Panc1 (cell line): Measurements from ENCODE around the gene FAM193A. TPM values are rescaled to one million over a fixed set of nuclear protein-coding genes. Genes with fewer than 3 reads are reported as not detected.

Experiments
- ATAC-seq: fragments of 200-7000 bp; cut with Tn5 transposase; 2 replicates; pipeline ENCODE4 v1.9.1; 2020; ENCODE audit warnings: mild to moderate bottlenecking, moderate library complexity
- BruUV-seq: library from RNA; stranded (reverse); fragments of 400-500 nt; replicated peaks from 2 replicates; lab custom pipeline; 2021; lab: Mats Ljungman, UMichigan
- CTCF ChIA-PET: fragments of 300-600 bp; sonication (Branson Sonifier 250); formaldehyde crosslinking; loops from one replicate; lab custom pipeline; 2022; ENCODE audit warnings: antibody characterized with exemption; lab: Charles Lee
- POLR2A ChIA-PET: fragments of 300-600 bp; sonication (Branson Sonifier 250); formaldehyde crosslinking; loops from one replicate; lab custom pipeline; 2022; ENCODE audit warnings: antibody characterized with exemption; lab: Charles Lee
- DNase-seq: peaks from one replicate; pipeline ENCODE4 v3.0.0-alpha.2; 2010; ENCODE audit warnings: low read depth, low spot score
- H3K27ac ChIP-seq: 2 replicates; pipeline ENCODE4 v1.5.1; 2011; ENCODE audit warnings: mild to moderate bottlenecking, low read length, inconsistent platforms
- H3K27me3 ChIP-seq: fragments of 200-500 bp; sonication (Bioruptor generic); 2 replicates; pipeline ENCODE4 v1.6.0; 2014; ENCODE audit warnings: low read length, inconsistent platforms; ENCODE audit not compliant: control insufficient read depth, insufficient read depth
- H3K36me3 ChIP-seq: fragments of 200-500 bp; sonication (Bioruptor generic); 2 replicates; pipeline ENCODE4 v1.5.1; 2014; ENCODE audit warnings: inconsistent platforms, mild to moderate bottlenecking, low read length, moderate library complexity; ENCODE audit not compliant: control insufficient read depth, insufficient read depth
- H3K4me1 ChIP-seq: 2 replicates; pipeline ENCODE4 v1.5.1; 2011; ENCODE audit warnings: inconsistent platforms, mild to moderate bottlenecking, low read length, moderate library complexity; ENCODE audit not compliant: control insufficient read depth, insufficient read depth
- H3K4me3 ChIP-seq, 2 experiments: 2 replicates each; pipeline ENCODE4 v1.5.1; 2011 to 2012; ENCODE audit warnings: low read depth in 2 of 2, low read length in 2 of 2, mild to moderate bottlenecking in 2 of 2, inconsistent platforms in 1 of 2, moderate library complexity in 1 of 2
- H3K9me3 ChIP-seq: fragments of 200-500 bp; sonication (Bioruptor generic); 2 replicates; pipeline ENCODE4 v1.5.1; 2014; ENCODE audit warnings: low read depth, mild to moderate bottlenecking, inconsistent platforms, low read length, moderate library complexity; ENCODE audit not compliant: control insufficient read depth, insufficient read depth
- POLR2AphosphoS5 ChIP-seq: IDR thresholded peaks from 2 replicates; pipeline ENCODE4 v1.6.1; 2012; ENCODE audit warnings: mild to moderate bottlenecking, low read depth, low read length, moderate library complexity
- SIN3A ChIP-seq: IDR thresholded peaks from 2 replicates; pipeline ENCODE4 v1.6.1; 2012; ENCODE audit warnings: low read depth, mild to moderate bottlenecking, low read length, moderate library complexity, borderline replicate concordance; ENCODE audit not compliant: insufficient read depth
- TCF7L2 ChIP-seq: IDR thresholded peaks from 2 replicates; pipeline ENCODE4 v1.6.1; 2011; ENCODE audit warnings: mild to moderate bottlenecking, low read depth, low read length, inconsistent platforms
- in situ Hi-C: cut with HindIII; loops from 2 replicates; pipeline ENCODE4 v1.10.0; 2016; ENCODE audit warnings: low sequenced_read_pairs, low pct_unique_long_range_greater_than_20kb
- intact Hi-C: fragments of 100-400 bp; cut with micrococcal nuclease; formaldehyde crosslinking; loops from one replicate; pipeline ENCODE4 v1.10.0; 2022; ENCODE audit not compliant: unreplicated experiment
- total RNA-seq: library from RNA; stranded (reverse); gene quantifications from one replicate; pipeline ENCODE4 v1.2.1, GENCODE V29; 2021; ENCODE audit not compliant: unreplicated experiment
- TF ChIP-seq, protein P1 (sequence below), 2 experiments: IDR thresholded peaks; 2 replicates each; pipeline ENCODE4 v1.6.1; 2011 to 2012; ENCODE audit warnings: low read depth in 2 of 2, control low read depth in 1 of 2, low read length in 1 of 2, mild to moderate bottlenecking in 1 of 2, moderate library complexity in 1 of 2; ENCODE audit not compliant: insufficient read depth in 1 of 2
- TF ChIP-seq, protein P2 (sequence below): fragments of 450-650 bp; IDR thresholded peaks from 2 replicates; pipeline ENCODE4 v1.5.1; 2017; ENCODE audit warnings: mild to moderate bottlenecking

Gene FAM193A
- total RNA-seq, 1 experiment from 2014 or later = 25.7 TPM

DNA sequence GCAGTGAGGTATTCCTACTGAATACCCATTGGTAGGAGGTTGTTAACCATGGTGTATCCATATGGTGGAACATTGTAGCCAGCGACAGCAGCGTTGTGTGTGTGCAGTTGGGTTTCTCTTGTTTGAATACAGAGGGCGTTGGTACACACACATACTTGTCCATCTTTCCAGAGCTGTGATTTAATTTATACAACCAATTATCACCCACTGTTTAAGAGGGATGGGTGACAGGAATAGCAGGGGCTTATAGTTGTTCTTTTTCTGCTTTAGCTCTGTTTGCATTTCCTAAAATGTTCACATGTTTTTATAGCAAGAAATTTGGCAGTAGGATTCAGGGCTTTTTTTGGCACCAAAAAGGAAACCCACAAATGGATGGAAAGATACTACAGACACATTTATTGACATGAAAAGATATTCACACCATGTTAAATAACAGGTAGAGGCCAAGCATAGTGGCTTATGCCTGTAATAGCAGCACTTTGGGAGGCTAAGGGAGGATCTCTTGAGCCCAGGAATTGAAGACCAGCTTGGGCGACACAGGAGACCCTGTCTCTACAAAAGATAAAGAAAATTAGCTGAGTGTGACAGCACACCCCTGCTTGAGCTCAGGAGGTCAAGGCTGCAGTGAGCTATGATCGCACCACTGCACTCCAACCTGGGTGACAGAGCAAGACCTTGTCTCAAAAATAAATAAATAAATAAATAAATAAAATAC, 159.1 kb downstream of the FAM193A start:
- no peaks in the 10 kb centered on the region for H3K4me1 ChIP-seq
- no peaks in the 10 kb centered on the region for H3K27me3 ChIP-seq
- POLR2A ChIA-PET = no interaction called here
- peaks cover 9% of the 10 kb centered on the region for H3K36me3 ChIP-seq
- no peak overlapping the region for H3K27ac ChIP-seq
- no TSS peak for BruUV-seq
- in situ Hi-C loops (no loop called here), intact Hi-C loops (no loop called here)
- TF ChIP-seq SIN3A (no peak), TCF7L2 (no peak), POLR2AphosphoS5 (no peak)
- TF ChIP-seq, protein P1, sequence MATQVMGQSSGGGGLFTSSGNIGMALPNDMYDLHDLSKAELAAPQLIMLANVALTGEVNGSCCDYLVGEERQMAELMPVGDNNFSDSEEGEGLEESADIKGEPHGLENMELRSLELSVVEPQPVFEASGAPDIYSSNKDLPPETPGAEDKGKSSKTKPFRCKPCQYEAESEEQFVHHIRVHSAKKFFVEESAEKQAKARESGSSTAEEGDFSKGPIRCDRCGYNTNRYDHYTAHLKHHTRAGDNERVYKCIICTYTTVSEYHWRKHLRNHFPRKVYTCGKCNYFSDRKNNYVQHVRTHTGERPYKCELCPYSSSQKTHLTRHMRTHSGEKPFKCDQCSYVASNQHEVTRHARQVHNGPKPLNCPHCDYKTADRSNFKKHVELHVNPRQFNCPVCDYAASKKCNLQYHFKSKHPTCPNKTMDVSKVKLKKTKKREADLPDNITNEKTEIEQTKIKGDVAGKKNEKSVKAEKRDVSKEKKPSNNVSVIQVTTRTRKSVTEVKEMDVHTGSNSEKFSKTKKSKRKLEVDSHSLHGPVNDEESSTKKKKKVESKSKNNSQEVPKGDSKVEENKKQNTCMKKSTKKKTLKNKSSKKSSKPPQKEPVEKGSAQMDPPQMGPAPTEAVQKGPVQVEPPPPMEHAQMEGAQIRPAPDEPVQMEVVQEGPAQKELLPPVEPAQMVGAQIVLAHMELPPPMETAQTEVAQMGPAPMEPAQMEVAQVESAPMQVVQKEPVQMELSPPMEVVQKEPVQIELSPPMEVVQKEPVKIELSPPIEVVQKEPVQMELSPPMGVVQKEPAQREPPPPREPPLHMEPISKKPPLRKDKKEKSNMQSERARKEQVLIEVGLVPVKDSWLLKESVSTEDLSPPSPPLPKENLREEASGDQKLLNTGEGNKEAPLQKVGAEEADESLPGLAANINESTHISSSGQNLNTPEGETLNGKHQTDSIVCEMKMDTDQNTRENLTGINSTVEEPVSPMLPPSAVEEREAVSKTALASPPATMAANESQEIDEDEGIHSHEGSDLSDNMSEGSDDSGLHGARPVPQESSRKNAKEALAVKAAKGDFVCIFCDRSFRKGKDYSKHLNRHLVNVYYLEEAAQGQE (IDR thresholded peaks at IDR 0.05; ENCODE audit: insufficient read depth in 1 of 2, low read depth in 2 of 2, low read length in 1 of 2) = no peak
- TF ChIP-seq, protein P2, sequence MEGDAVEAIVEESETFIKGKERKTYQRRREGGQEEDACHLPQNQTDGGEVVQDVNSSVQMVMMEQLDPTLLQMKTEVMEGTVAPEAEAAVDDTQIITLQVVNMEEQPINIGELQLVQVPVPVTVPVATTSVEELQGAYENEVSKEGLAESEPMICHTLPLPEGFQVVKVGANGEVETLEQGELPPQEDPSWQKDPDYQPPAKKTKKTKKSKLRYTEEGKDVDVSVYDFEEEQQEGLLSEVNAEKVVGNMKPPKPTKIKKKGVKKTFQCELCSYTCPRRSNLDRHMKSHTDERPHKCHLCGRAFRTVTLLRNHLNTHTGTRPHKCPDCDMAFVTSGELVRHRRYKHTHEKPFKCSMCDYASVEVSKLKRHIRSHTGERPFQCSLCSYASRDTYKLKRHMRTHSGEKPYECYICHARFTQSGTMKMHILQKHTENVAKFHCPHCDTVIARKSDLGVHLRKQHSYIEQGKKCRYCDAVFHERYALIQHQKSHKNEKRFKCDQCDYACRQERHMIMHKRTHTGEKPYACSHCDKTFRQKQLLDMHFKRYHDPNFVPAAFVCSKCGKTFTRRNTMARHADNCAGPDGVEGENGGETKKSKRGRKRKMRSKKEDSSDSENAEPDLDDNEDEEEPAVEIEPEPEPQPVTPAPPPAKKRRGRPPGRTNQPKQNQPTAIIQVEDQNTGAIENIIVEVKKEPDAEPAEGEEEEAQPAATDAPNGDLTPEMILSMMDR = no peak
- CTCF ChIA-PET = no interaction called here
- ATAC-seq = no peak
- no peak overlapping the region for H3K4me3 ChIP-seq
- H3K9me3 ChIP-seq = no peaks in the 10 kb centered on the region
- DNase-seq = no peak

DNA sequence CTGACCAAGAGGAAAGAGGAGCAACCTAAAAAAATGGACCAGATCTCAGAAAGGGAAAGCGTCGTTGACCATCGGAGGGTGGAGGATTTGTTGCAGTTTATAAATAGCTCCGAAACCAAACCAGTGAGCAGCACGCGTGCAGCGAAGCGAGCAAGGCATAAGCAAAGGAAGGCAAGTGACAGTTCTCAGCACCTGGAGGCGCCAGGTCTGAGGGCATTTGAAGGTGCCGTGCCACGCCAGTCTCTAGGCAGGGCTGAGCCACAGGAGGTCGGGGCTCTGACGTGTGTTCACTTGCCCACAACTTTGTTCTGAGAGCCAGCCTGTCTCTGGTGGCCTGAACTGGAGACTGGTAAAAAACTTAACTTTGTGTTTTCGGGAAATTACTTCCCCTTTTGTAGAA, 160.0 kb downstream of the FAM193A start:
- no peak for TF ChIP-seq SIN3A
- TF ChIP-seq, protein P1 (IDR thresholded peaks at IDR 0.05; ENCODE audit: insufficient read depth in 1 of 2, low read depth in 2 of 2, low read length in 1 of 2) = no peak
- TF ChIP-seq TCF7L2 = no peak
- TF ChIP-seq, protein P2 = no peak
- TF ChIP-seq POLR2AphosphoS5 = no peak
- no peak for ATAC-seq
- no peak overlapping the region for H3K27ac ChIP-seq
- POLR2A ChIA-PET = no interaction called here
- no peaks in the 10 kb centered on the region for H3K4me1 ChIP-seq
- peaks cover 6% of the 10 kb centered on the region for H3K36me3 ChIP-seq
- H3K4me3 ChIP-seq = no peak overlapping the region
- intact Hi-C loops (no loop called here), in situ Hi-C loops (no loop called here)
- DNase-seq = no peak
- no TSS peak for BruUV-seq
- H3K9me3 ChIP-seq = no peaks in the 10 kb centered on the region
- no peaks in the 10 kb centered on the region for H3K27me3 ChIP-seq
- CTCF ChIA-PET = no interaction called here
